ELF-1 (cell line): ENCODE results near the gene TXNL4A.

ENCODE experiments used
- DNase-seq: peaks from one replicate; pipeline ENCODE4 v3.0.0-alpha.2; 2016; ENCODE audit warnings: low read depth, low spot score

The TXNL4A gene

GRCh38 chr18:79949697-79950487, 38.5 kb downstream of the TXNL4A start:
- DNase-seq = no peak

GRCh38 chr18:79948719-79949411, 39.5 kb downstream of the TXNL4A start:
- no peak for DNase-seq

- no peak for DNase-seq
Measured at GRCh38 chr18:79947881-79948610, 40.3 kb downstream of the TXNL4A start.

- no peak for DNase-seq
Measured at GRCh38 chr18:79947054-79947755, 41.2 kb downstream of the TXNL4A start.

- peak; percentile 53 for DNase-seq
Measured at GRCh38 chr18:79945118-79946042, 43.0 kb downstream of the TXNL4A start.

- DNase-seq = no peak
Measured at GRCh38 chr18:79944746-79945117, 43.6 kb downstream of the TXNL4A start.

- DNase-seq = no peak
Measured at GRCh38 chr18:79944126-79944731, 44.1 kb downstream of the TXNL4A start.

GRCh38 chr18:79943608-79944125, 44.7 kb downstream of the TXNL4A start:
- DNase-seq = no peak

GRCh38 chr18:79942786-79943607, 45.4 kb downstream of the TXNL4A start:
- no peak for DNase-seq

GRCh38 chr18:79942211-79942610, 46.2 kb downstream of the TXNL4A start:
- DNase-seq = no peak

GRCh38 chr18:79941473-79942119, 46.8 kb downstream of the TXNL4A start:
- no peak for DNase-seq

- no peak for DNase-seq
Measured at GRCh38 chr18:79940814-79941472, 47.4 kb downstream of the TXNL4A start.

GRCh38 chr18:79940126-79940813, 48.1 kb downstream of the TXNL4A start:
- no peak for DNase-seq

GRCh38 chr18:79939096-79939495, 49.3 kb downstream of the TXNL4A start:
- no peak for DNase-seq

- DNase-seq = no peak
Measured at GRCh38 chr18:79938196-79938595, 50.2 kb downstream of the TXNL4A start.

- no peak for DNase-seq
Measured at GRCh38 chr18:79937103-79937860, 51.1 kb downstream of the TXNL4A start.

GRCh38 chr18:79936641-79937040, 51.7 kb downstream of the TXNL4A start:
- no peak for DNase-seq
